ENCODE results near the gene CUL4A.

GRCh38 chr13:113210833-113211232 is 1.4 kb downstream of the CUL4A start:
- no peak for TF ChIP-seq CTCF (IDR thresholded peaks at IDR 0.05 in 8 of 11, conservative IDR thresholded peaks at IDR 0.05 in 3 of 11)
- no peak for TF ChIP-seq POLR2A (IDR thresholded peaks at IDR 0.05)
